B cell (primary cell): ENCODE data around the gene MFGE8.

Source experiments
- CTCF ChIP-seq: fragments of 200-600 bp; IDR thresholded peaks from one replicate; pipeline ENCODE4 v1.8.0; 2022; ENCODE audit warnings: antibody characterized with exemption, mild to moderate bottlenecking
- EZH2 ChIP-seq: IDR thresholded peaks from 2 replicates; pipeline ENCODE4 v1.6.1; 2012; ENCODE audit warnings: borderline replicate concordance, low read depth, mild to moderate bottlenecking, moderate library complexity, low read length; ENCODE audit not compliant: insufficient read depth, poor library complexity, severe bottlenecking

- no peak for TF ChIP-seq CTCF
- TF ChIP-seq EZH2: no peak
Measured at GRCh38 chr15:88880944-88881740, 32.0 kb downstream of the MFGE8 start.
